Esophagus squamous epithelium (tissue), 5 donors: ENCODE measurements around the gene FBLN5. TPM values are rescaled to one million over a fixed set of nuclear protein-coding genes. Genes with fewer than 3 reads are reported as not detected.

Experiments used
- DNase-seq: peaks from one replicate; lab custom pipeline; 2025; lab: John Stamatoyannopoulos, UW
- H3K27ac ChIP-seq, 4 donors: fragments of 200-600 bp; sonication (generic); one replicate each; pipeline ENCODE4 v1.5.1; 2016 to 2019; ENCODE audit warnings: mild to moderate bottlenecking in 1 of 4
- H3K27me3 ChIP-seq, 4 donors: fragments of 200-600 bp; sonication (generic); 1 replicate in 3 of 4; 2 replicates in 1 of 4; pipeline versions ENCODE4 v1.5.1 to v1.6.0; 2017 to 2021; ENCODE audit warnings: antibody characterized with exemption in 1 of 4
- H3K36me3 ChIP-seq, 3 donors: fragments of 200-600 bp; sonication (generic); one replicate each; pipeline ENCODE4 v1.5.1; 2016 to 2019
- H3K4me1 ChIP-seq, 3 donors: fragments of 200-600 bp; sonication (generic); one replicate each; pipeline ENCODE4 v1.5.1; 2017 to 2019
- H3K4me3 ChIP-seq, 4 donors: fragments of 200-600 bp; sonication (generic); 1 replicate in 3 of 4; 2 replicates in 1 of 4; pipeline ENCODE4 v1.5.1; 2016 to 2019; ENCODE audit warnings: mild to moderate bottlenecking in 2 of 4, moderate library complexity in 1 of 4
- H3K9me3 ChIP-seq, 3 donors: fragments of 200-600 bp; sonication (generic); one replicate each; pipeline ENCODE4 v1.5.1; 2016 to 2019
- CTCF ChIP-seq, 6 experiments: fragments of 450-650 bp in 4 of 6; fragments of 200-600 bp in 2 of 6; sonication (generic) in 2 of 6; IDR thresholded peaks; one replicate each; pipeline ENCODE4 v1.5.1; 2016 to 2019; ENCODE audit warnings: antibody characterized with exemption in 6 of 6, mild to moderate bottlenecking in 4 of 6, moderate library complexity in 4 of 6
- POLR2A ChIP-seq, 4 donors: fragments of 450-650 bp; IDR thresholded peaks; one replicate each; pipeline ENCODE4 v1.6.1; 2017; ENCODE audit warnings: antibody characterized with exemption in 4 of 4, mild to moderate bottlenecking in 4 of 4, moderate library complexity in 3 of 4
- WGBS, 2 donors: methylation state at CpG; one replicate each; pipeline ENCODE4 v1.1.5; 2018; 5-methylcytosine and 5-hydroxymethylcytosine counted together
- intact Hi-C: fragments of 100-400 bp; cut with DNase I; formaldehyde crosslinking; loops from one replicate; pipeline ENCODE4 v1.15.0; 2022
- total RNA-seq, 4 donors: library from RNA; depleted of rRNA; stranded (reverse); fragments of >200 nt; gene quantifications; one replicate each; pipeline ENCODE4 v1.1.0, GENCODE V29; 2016
- donor health status: DM: yes; HTN: yes; CAD: no.

Gene FBLN5
- total RNA-seq, 4 donors from 2014 or later = 1.2 to 83.5 (median 8.0) TPM

- intact Hi-C loops = no loop called here
- Histone ChIP-seq H3K9me3 (no peaks in the 10 kb centered on the region), H3K4me3 (no peak overlapping the region), H3K27me3 (no peaks in the 10 kb centered on the region), H3K36me3 (no peaks in the 10 kb centered on the region), H3K27ac (no peak overlapping the region), H3K4me1 (peaks cover 0 to 32% (median 4%) of the 10 kb centered on the region in 3 donors)
- WGBS, 2 donors = 88 to 100% methylated on average over 1 of the region's 1 CpG
- no peak for TF ChIP-seq POLR2A (IDR thresholded peaks at IDR 0.05)
- TF ChIP-seq CTCF (IDR thresholded peaks at IDR 0.05) = no peak
- no peak for DNase-seq
Observed at GRCh38 chr14:91827746-91828145, 119.7 kb downstream of the FBLN5 start.

Other genes starting within 250 kb of the FBLN5 start
- gene CATSPERB, start 215.6 kb downstream of the FBLN5 start, total RNA-seq = 1 to 10 TPM in 2 of 4 donors, under 1 TPM in 2; 0.82 to 1.6 (median 0.99) TPM
- gene TC2N, start 80.2 kb downstream of the FBLN5 start, total RNA-seq = 10 to 100 TPM; 32.4 to 48.9 (median 44.7) TPM
- 10 to 100 TPM; 18.6 to 33.7 (median 26.9) TPM for gene TRIP11, start 92.4 kb upstream of the FBLN5 start, total RNA-seq
- 10 to 100 TPM; 16.9 to 31.5 (median 25.0) TPM for gene ATXN3, start 158.9 kb upstream of the FBLN5 start, total RNA-seq
- 100 to 1,000 TPM; 262 to 685 (median 291) TPM for gene NDUFB1, start 174.0 kb upstream of the FBLN5 start, total RNA-seq
- 10 to 100 TPM; 29.6 to 71.4 (median 46.7) TPM for gene CPSF2, start 174.3 kb upstream of the FBLN5 start, total RNA-seq